ENCODE measurements around the gene KRTAP4-6.
"Not testable (repeated sequence)": the region's sequence is repeated elsewhere in the genome, so short reads cannot be mapped to it uniquely, and the experiment has no call there.

KRTAP4-6 gene

DNA sequence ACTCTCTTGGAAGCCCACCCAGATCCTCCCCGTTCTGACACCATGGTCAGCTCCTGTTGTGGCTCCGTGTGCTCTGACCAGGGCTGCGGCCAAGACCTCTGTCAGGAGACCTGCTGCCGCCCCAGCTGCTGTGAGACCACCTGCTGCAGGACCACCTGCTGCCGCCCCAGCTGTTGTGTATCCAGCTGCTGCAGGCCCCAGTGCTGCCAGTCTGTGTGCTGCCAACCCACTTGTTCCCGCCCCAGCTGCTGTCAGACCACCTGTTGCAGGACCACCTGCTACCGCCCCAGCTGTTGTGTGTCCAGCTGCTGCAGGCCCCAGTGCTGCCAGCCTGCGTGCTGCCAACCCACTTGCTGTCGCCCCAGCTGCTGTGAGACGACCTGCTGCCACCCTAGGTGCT, 35.0 kb downstream of the KRTAP4-6 start, which contains the start of gene KRTAP4-9:
KRTAP4-9 (plus strand) TSS at position 43 of the 400 bp plus-strand sequence; CDS start at position 43, 0 bp downstream.
- not testable (repeated sequence) for DNase-seq

DNA sequence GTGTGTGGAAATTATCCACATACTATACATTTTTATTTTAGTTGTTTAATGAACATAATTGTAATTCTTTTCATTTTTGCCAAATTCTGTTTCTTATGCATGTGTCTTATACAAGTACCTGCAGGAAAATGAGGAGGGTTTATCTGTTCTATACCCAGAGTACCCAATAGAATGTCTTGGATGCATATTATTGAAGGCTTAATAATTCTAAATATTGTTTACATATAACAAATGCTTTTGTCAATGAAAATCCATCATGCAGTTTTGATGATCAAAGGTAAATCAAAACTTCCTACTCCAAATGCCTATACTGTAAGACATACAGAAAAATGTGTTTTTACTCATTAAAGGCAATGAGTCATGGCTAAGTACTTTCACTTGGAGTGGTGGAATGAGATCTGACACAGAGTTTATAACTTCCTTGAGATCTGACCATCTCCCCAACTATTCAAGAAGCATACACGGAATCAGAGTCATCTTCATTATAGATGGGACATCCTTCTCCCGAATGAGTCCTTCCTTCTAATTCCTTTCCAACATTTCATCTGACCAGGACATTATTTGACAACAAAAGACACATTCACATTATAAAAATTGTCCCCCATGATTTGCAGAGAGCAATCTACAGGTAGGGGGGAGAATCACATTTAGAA, 35.8 kb downstream of the KRTAP4-6 start:
- DNase-seq, result peak; percentile 85

DNA sequence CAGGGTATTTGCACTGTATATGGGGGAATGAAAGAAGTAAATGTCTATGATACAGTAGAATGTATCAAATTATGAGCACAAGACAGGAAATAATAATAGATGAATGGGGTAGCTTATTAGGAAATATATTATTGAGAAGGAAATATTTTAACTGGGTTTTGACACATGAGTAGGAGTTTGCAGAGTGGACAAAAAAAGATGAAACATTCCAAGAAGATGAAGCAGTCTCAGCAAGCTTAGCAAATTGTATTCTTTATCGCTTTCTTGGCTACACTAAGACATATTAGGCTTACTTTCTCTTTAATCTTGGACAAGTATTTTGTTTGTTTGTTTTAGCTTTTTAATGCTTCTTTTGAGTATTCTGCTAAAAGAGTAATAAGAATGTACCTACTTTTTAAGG, 36.4 kb downstream of the KRTAP4-6 start:
- peak; percentile 35 for DNase-seq

DNA sequence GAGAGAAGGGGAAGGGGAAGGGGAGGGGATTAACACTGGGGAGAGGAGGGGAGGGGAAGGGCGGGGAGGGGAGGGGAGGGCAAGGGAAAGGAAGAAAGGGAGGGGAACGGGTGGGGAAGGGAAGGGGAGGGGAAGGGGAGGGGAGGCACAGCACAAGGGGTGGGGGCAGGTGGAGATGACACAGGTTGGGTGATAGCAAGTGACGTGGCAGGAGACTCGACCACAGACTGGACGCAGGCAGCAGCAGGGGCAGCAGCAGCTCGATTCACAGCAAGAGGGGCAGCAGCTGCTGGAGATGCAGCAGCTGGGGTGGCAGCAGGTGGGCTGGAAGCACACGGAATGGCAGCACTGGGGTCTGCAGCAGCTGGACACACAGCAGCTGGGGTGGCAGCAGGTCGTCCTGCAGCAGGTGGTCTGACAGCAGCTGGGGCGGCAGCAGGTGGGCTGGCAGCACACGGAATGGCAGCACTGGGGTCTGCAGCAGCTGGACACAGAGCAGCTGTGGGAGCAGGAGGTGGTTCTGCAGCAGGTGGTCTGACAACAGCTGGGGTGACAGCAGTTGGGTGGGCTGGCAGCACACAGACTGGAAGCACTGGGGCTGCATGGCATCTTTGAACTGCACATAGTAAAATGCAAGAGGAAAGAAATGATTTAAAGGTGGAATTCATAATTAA, 38.6 kb downstream of the KRTAP4-6 start, which contains the start of gene KRTAP4-16:
KRTAP4-16 (minus strand) TSS at position 624 of the 674 bp plus-strand sequence; CDS start at position 624, 0 bp downstream.
- DNase-seq, result no peak

DNA sequence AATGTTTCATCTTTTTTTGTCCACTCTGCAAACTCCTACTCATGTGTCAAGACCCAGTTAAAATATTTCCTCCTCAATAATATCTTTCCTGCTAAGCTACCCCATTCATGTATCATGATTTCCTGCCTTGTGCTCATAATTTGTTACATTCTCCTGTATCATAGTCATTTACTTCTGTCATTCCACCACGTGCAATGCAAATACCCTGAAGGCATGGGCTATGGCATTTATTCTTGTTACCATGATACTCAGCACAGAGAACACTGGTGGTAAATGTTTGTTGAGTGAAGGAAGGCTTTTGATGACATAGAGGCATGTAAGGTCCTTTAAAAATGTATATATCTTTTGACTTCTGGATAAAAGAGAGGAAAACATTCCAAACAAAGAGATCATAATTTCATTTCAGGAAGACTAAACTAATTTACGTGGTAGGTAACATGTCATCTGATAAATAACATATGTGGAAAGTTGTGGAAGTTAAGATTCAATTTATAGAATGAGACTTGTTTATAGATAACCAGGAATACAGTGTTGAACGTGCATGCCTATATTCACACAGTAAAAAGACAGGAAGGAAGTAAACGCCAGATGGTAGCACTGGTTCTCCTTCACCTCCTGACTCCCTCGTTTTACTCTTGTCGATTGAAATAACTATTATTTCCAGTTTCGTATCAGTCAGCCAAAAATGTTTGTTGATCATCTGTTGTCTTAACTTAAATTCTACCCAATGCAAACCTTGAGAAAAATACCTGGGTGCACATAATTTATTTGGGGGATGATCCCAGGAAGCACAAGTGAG, 40.5 kb downstream of the KRTAP4-6 start:
- peak; percentile 86 for DNase-seq

DNA sequence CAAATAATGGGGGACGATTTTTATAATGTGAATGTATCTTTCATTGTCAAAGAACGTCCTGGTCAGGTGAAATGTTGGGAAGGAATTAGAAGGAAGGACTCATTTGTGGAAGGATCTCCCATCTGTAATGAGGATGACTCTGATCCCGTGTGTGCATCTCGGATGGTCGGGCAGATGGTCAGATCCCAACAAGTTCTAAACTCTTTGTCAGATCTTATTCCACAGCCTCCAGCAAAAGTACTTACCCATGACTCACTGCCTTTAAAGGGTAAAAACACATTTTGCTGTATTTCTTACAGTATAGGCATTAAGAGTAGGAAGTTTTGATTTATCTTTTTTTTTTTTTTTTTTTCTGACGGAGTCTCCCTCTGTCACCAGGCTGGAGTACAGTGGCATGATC, 41.9 kb downstream of the KRTAP4-6 start:
- peak; percentile 62 for DNase-seq

DNA sequence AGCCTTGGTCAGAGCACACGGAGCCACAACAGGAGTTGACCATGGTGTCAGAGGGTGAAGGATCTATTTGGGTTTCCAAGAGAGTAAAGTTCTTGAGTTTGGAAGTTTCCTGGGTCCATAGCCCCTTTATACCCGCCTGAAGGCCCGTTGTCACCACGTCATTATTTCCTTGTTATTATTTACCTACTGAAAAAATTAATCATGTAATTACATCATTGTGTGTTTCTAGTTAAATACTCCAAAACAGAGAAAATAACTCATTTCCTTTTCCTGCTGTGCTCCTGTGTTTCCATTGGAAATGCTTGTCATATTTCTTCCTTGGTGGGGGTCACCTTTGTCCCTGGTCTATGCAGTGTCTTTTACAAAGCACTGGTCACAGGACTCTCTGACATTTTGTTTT, 42.3 kb downstream of the KRTAP4-6 start, which contains the start of gene KRTAP4-8:
KRTAP4-8 (minus strand) TSS at position 101 of the 400 bp plus-strand sequence; CDS start at position 43, 58 bp downstream.
- no peak for DNase-seq

DNA sequence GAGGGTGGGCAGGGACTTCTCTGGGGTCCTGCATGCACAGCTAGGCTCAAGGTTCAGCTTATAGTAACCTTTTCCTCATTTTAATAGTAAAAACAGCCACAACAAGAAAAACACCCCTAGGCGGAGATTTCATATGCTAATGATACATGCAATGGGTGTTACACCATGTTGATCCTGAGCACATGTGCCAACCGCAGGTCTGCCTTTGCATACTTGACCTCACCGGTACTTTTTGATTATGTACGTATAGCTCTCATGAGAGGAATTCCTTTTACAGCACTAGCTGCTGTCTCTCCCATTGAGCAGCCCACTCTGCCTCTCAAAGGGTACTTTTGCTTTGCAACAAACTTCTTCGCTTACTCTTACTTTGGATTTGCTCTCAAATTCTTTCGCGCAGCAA, 44.3 kb downstream of the KRTAP4-6 start:
- no peak for DNase-seq
